ENCODE data around the gene C6orf62.
A peak's percentile ranks its signal among the peaks of the same experiment; 100 is the strongest.
"Not testable (repeated sequence)": the region's sequence is repeated elsewhere in the genome, so short reads cannot be mapped to it uniquely, and the experiment has no call there.

Gene C6orf62

DNA sequence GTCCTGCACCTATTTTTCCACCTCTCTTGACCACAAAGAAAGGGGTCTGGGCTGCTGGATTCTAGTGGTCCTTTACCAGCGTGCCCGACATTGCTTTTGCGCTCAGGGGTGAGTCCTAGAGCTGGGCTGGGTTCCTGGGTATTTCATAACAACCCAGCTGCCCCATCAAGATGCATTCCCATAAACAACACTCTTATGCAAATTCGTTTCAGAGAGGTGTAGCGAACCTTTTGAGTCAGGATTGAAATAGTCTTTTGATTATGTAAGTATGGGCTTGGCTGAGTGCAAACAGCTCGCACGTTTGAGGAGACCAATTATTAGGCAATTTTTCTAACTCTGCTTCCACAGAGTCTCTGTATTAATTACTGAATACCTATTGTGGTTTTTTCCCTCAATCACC lies 38.4 kb downstream of the C6orf62 start:
- no peak for DNase-seq (ENCODE audit: low spot score)
- TF ChIP-seq, protein P1, sequence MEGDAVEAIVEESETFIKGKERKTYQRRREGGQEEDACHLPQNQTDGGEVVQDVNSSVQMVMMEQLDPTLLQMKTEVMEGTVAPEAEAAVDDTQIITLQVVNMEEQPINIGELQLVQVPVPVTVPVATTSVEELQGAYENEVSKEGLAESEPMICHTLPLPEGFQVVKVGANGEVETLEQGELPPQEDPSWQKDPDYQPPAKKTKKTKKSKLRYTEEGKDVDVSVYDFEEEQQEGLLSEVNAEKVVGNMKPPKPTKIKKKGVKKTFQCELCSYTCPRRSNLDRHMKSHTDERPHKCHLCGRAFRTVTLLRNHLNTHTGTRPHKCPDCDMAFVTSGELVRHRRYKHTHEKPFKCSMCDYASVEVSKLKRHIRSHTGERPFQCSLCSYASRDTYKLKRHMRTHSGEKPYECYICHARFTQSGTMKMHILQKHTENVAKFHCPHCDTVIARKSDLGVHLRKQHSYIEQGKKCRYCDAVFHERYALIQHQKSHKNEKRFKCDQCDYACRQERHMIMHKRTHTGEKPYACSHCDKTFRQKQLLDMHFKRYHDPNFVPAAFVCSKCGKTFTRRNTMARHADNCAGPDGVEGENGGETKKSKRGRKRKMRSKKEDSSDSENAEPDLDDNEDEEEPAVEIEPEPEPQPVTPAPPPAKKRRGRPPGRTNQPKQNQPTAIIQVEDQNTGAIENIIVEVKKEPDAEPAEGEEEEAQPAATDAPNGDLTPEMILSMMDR (IDR thresholded peaks at IDR 0.05; ENCODE audit: extremely low read depth, missing control alignments) = no peak

DNA sequence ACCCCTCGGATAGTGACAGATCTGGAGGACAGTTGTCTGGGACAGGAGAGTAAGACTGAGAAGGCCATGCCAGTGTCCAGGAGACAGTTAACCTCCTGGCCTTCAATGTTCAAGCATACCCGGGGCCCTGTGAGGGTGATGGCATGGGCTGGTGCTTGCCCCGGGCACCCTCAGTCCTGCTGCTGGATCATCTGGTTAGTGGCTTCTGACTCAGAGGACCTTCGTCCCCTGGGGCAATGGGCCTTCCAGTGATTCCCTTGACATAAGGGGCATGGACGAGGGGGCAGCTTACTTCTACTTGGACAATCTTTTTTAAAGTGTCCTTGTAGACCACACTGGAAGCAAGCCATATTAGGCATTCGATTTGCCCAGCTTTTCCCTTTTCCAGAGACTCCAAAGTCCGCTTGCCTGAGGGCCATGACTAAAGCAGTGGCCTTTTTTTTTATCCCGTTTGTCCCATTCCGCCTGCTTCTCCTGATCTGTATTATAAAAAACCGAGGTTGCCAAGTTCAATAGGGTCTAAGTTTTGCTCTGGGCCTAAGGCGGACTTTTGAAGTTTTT lies 40.1 kb downstream of the C6orf62 start:
- not testable (repeated sequence) for DNase-seq (ENCODE audit: low spot score)

DNA sequence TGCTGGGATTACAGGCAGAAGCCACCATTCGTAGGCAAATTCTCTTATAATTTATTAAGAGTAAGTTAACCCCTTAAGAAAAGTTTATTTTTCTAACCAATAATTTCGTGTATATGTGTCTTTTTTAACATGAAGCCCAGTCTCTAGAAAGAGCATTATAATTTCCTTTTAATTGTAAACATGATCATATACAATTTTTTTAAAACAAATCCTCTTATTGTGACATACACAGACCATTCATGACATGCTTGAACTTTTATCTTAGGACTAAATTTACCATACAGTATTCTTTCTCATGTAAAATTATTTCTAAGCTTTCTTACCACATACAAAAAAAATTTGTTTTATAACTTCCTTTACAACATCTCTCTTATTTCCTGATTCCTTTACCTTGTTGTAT lies 45.3 kb downstream of the C6orf62 start:
- TF ChIP-seq, protein P1 (IDR thresholded peaks at IDR 0.05; ENCODE audit: extremely low read depth, missing control alignments) = no peak
- no peak for DNase-seq (ENCODE audit: low spot score)

DNA sequence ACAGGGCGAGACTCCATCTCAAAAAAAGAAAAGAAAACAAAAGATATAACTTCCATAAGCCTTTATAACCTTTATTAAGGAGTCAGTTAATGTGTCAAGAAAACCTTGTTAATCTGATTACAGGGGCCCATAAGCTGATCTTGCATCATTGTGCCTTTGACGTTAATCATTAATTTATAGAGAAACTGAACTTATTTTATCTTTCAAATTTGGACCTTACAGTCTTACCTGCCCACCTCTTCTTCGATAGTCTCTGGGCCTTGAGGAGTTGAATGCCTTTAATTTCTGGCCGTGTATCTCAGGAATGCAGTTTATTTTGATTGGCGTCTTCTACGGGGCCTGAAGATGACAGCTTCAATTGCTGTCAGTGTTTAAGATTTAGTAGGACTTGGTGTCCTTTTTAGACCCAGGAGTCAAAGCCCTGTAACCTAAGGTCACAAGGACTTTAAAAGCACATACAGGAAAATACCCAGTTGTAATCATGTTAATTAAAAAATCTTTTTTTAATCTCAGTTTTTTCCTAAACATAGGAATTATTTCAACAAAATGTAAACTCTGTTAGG lies 46.3 kb downstream of the C6orf62 start:
- DNase-seq (ENCODE audit: low spot score) = no peak
- TF ChIP-seq, protein P1 (IDR thresholded peaks at IDR 0.05; ENCODE audit: extremely low read depth, missing control alignments) = no peak

- not testable (repeated sequence) for DNase-seq (ENCODE audit: low spot score)
Measured at GRCh38 chr6:24671077-24671476, 47.9 kb downstream of the C6orf62 start.

DNA sequence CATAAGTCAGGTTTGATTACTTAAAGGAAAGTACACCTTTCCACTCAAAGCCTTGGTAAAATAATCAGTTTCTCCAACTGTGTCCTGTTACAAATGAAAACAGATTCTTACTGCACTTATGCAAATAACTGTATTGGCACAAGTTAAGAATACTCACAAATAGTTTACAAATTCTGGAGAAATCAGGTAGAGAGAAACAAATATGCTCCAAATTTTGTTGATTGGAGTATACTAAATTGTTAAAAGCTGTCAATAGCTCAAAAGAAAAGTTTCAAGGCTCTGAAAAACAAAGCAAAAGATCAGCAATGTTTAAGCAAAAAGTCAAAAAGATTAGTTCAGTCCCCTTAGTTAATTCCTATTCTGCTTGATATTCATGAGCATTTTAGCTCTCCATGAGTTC lies 48.5 kb downstream of the C6orf62 start:
- DNase-seq (ENCODE audit: low spot score) = not testable (repeated sequence)

- TF ChIP-seq, protein P1 (IDR thresholded peaks at IDR 0.05; ENCODE audit: extremely low read depth, missing control alignments) = no peak
- no peak for DNase-seq (ENCODE audit: low spot score)
Measured at GRCh38 chr6:24668997-24669361, 50.0 kb downstream of the C6orf62 start.

GRCh38 chr6:24668066-24668996 lies 50.6 kb downstream of the C6orf62 start:
- not testable (repeated sequence) for DNase-seq (ENCODE audit: low spot score)

DNA sequence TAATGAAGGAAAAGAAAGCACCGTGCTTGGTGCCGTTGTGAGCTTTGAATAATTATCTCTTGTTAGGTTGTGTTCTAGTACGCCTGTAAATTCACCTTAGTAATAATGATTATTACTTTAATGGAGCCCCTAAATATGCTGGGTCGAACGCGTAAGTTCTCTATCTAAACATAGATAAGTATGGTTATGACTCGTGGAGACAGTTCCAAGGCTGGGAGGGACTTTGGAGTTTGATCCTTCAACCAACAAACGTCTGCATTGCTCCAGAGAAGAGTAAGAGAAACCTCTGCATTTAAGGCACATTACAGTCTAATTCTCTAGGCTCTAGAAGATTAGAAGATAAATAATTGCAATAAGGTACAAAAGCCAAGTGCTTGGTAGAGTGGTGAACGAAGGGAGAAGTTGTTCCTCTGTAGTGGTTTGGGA lies 51.6 kb downstream of the C6orf62 start:
- TF ChIP-seq, protein P1 (IDR thresholded peaks at IDR 0.05; ENCODE audit: extremely low read depth, missing control alignments) = no peak
- peak; percentile 12 for DNase-seq (ENCODE audit: low spot score)
